Karpas-422 (cell line): ENCODE data around the gene ARFGAP2. TPM values are rescaled to one million over a fixed set of nuclear protein-coding genes. Genes with fewer than 3 reads are reported as not detected.
A peak's percentile ranks its signal among the peaks of the same experiment; 100 is the strongest.

Source experiments
- DNase-seq: peaks from one replicate; pipeline ENCODE4 v3.0.0-alpha.2; 2015
- H2AFZ ChIP-seq: fragments of 200-600 bp; sonication (generic); 2 replicates; pipeline ENCODE4 v1.6.1; 2014; ENCODE audit warnings: antibody characterized with exemption, low read length, mixed read lengths
- H3K27ac ChIP-seq: fragments of 200-600 bp; sonication (generic); 2 replicates; pipeline ENCODE4 v1.5.1; 2014; ENCODE audit warnings: mild to moderate bottlenecking, low read length, moderate library complexity
- H3K27me3 ChIP-seq: fragments of 200-600 bp; sonication (generic); 2 replicates; pipeline ENCODE4 v1.6.1; 2014; ENCODE audit warnings: low read length, mixed read lengths
- H3K36me3 ChIP-seq: fragments of 200-600 bp; sonication (generic); 2 replicates; pipeline ENCODE4 v1.6.1; 2014; ENCODE audit warnings: low read length, mixed read lengths; ENCODE audit not compliant: insufficient read depth
- H3K4me1 ChIP-seq: fragments of 200-600 bp; sonication (generic); 2 replicates; pipeline ENCODE4 v1.6.1; 2014; ENCODE audit warnings: mild to moderate bottlenecking, low read length, mixed read lengths
- H3K4me2 ChIP-seq: fragments of 200-600 bp; sonication (generic); 2 replicates; pipeline ENCODE4 v1.6.1; 2014; ENCODE audit warnings: low read length, low read depth, mild to moderate bottlenecking; ENCODE audit not compliant: poor library complexity, severe bottlenecking
- H3K4me3 ChIP-seq: fragments of 200-600 bp; sonication (generic); 2 replicates; pipeline ENCODE4 v1.5.1; 2014; ENCODE audit warnings: mild to moderate bottlenecking, antibody characterized with exemption, low read length, mixed read lengths
- H3K79me2 ChIP-seq: fragments of 200-600 bp; sonication (generic); 2 replicates; pipeline ENCODE4 v1.6.1; 2014; ENCODE audit warnings: mild to moderate bottlenecking, low read length, mixed read lengths
- H3K9ac ChIP-seq: fragments of 200-600 bp; sonication (generic); 2 replicates; pipeline ENCODE4 v1.6.0; 2014; ENCODE audit warnings: low read length
- H3K9me2 ChIP-seq: fragments of 200-600 bp; sonication (generic), shearing (Covaris generic); replicated peaks from 2 replicates; pipeline ENCODE4 v1.6.0; 2014; ENCODE audit warnings: mild to moderate bottlenecking, low read length, moderate library complexity; ENCODE audit not compliant: insufficient read depth
- H3K9me3 ChIP-seq: fragments of 300-700, 200-600 bp; sonication (generic); 2 replicates; pipeline ENCODE4 v1.6.1; 2014; ENCODE audit warnings: low read length, mixed read lengths
- H4K20me1 ChIP-seq: fragments of 200-600 bp; sonication (generic); 2 replicates; pipeline ENCODE4 v1.6.1; 2014; ENCODE audit warnings: mild to moderate bottlenecking, antibody characterized with exemption, low read length, low read depth; ENCODE audit not compliant: insufficient read depth
- total RNA-seq: library from RNA; depleted of rRNA; stranded (reverse); fragments of >200 nt; shearing (Covaris generic); gene quantifications from 2 replicates; pipeline ENCODE4 v1.2.3, GENCODE V29; 2014; ENCODE audit warnings: low replicate concordance

Gene ARFGAP2
- total RNA-seq, 1 experiment from 2014 or later = 68.6 TPM

DNA sequence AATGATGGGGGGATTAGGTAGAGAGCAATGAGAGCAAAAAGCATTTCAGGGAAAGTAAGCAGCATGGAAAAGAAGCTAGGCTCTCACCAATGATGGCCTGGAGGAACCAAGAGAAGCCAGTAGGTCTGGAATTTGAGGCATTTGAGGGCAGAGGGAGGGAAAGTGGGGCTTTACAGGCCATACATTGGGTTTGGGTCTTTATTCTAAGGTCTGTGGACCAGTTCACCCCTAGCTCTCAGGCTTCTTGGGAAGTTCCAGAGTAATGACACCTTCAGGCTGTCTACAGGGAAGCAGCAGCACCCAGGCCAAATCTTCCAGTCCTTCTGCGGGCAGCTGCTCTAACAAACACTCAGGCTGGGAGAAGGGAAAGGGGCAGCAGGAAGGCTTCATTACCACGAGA is 29.4 kb downstream of the ARFGAP2 start:
- Histone ChIP-seq H3K27ac (peak overlapping the region; percentile 59), H3K9me2 (no peaks in the 10 kb centered on the region), H2AFZ (no peak overlapping the region), H4K20me1 (no peaks in the 10 kb centered on the region), H3K9me3 (no peaks in the 10 kb centered on the region), H3K4me2 (no peak overlapping the region), H3K9ac (no peak overlapping the region), H3K79me2 (no peaks in the 10 kb centered on the region), H3K4me3 (no peak overlapping the region), H3K4me1 (peaks cover 46% of the 10 kb centered on the region), H3K36me3 (no peaks in the 10 kb centered on the region), H3K27me3 (no peaks in the 10 kb centered on the region)
- no peak for DNase-seq

DNA sequence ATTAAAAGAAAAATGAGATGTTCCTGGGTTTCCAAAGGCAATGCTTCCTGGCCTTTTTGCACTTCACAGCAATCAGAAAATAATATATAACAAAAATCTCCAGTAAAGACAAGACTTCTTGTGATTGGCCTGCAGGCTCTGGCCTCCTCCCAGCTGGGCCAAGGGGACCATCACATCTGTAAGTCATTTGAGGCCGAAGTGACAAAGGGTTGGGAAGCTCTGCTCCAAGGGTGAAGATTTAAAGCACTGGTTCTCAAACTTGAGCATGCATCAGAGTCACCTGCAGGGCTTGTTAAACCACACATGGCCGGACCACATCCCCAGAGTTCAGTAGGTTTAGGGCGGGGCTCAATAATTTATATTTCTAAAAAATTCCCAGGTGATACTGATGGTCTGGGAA is 32.1 kb downstream of the ARFGAP2 start:
- H3K4me2 ChIP-seq = no peak overlapping the region
- H2AFZ ChIP-seq = no peak overlapping the region
- no peaks in the 10 kb centered on the region for H3K9me2 ChIP-seq
- no peak overlapping the region for H3K27ac ChIP-seq
- H3K27me3 ChIP-seq = no peaks in the 10 kb centered on the region
- H3K36me3 ChIP-seq = no peaks in the 10 kb centered on the region
- H3K4me3 ChIP-seq = no peak overlapping the region
- DNase-seq = no peak
- H3K4me1 ChIP-seq = peaks cover 22% of the 10 kb centered on the region
- H4K20me1 ChIP-seq = no peaks in the 10 kb centered on the region
- H3K9ac ChIP-seq = no peak overlapping the region
- H3K9me3 ChIP-seq = no peaks in the 10 kb centered on the region
- H3K79me2 ChIP-seq = no peaks in the 10 kb centered on the region

DNA sequence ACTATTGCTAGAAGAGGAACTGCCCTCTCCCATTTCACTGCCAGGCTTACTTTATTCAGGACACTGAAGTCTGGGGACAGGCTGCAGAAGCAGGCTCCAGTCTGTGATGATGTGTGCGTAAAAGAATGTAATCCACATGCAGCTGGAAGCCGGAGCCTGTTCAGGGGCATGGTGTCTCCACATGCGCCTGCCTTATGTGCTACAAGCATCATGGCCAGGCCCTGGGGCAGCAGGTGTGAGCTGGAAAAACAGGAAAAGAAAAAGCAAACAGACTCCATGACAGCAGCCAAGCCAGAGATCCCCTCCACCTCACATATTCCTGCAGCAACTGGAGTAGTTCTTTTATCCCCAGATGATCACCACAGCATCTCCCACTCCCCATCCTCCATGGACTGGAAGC is 33.4 kb downstream of the ARFGAP2 start:
- 0 out of 2 replicates have a peak overlapping the region, but pooled peaks have one; percentile 9 for H3K27ac ChIP-seq
- H4K20me1 ChIP-seq = no peaks in the 10 kb centered on the region

DNA sequence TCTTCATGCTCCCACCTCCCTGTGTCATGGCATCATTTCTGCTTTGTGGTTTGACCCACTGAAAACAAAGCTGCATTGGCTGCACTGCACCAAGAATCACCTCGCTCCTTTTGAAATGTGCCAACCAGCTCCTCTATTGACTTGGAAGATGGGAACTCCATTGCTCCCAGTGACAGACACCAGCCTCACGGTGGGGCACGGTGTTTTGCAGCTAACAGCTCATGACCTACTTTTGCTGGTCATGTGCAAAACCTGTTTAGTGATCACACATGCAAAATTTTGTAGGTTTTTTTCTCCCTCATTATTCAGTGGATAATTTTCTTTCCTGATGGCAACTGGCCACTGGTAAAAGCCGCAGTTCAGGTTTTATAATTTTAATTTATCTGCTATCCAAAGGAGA is 36.8 kb downstream of the ARFGAP2 start:
- Histone ChIP-seq H4K20me1 (no peaks in the 10 kb centered on the region), H3K9ac (no peak overlapping the region), H3K36me3 (no peaks in the 10 kb centered on the region), H3K79me2 (no peaks in the 10 kb centered on the region), H3K27me3 (no peaks in the 10 kb centered on the region), H3K27ac (no peak overlapping the region), H3K4me3 (no peak overlapping the region), H3K9me2 (no peaks in the 10 kb centered on the region), H3K4me1 (peaks cover 20% of the 10 kb centered on the region), H3K4me2 (no peak overlapping the region), H3K9me3 (no peaks in the 10 kb centered on the region), H2AFZ (no peak overlapping the region)
- no peak for DNase-seq

More for the DNA sequence above, 33.4 kb downstream of the ARFGAP2 start:
- Histone ChIP-seq H3K36me3 (no peaks in the 10 kb centered on the region), H3K9ac (no peak overlapping the region), H3K9me2 (no peaks in the 10 kb centered on the region), H3K9me3 (no peaks in the 10 kb centered on the region), H2AFZ (no peak overlapping the region), H3K79me2 (no peaks in the 10 kb centered on the region), H3K4me1 (peaks cover 16% of the 10 kb centered on the region), H3K4me2 (no peak overlapping the region), H3K27me3 (no peaks in the 10 kb centered on the region), H3K4me3 (no peak overlapping the region)
- DNase-seq = no peak

DNA sequence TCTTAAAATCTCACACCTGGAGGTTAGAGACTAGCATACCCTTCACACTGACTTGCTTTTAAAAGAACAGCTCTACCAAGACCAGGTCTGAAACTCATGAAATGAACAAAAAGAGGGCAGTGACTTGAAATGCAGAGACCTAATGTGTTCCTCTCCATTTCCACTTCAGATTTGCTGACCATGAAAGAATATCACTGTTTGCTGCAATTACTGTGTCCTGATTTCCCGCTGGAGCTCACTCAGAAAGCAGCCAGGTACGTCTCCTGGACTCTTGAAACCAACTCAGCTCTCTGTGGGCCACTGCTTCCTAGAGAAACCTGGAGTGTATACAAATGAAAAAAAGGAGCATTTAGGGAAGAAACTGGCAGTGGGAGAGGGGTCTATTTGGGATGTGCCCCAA is 39.2 kb downstream of the ARFGAP2 start:
- H3K4me1 ChIP-seq = peaks cover 32% of the 10 kb centered on the region
- no peak for DNase-seq
- H3K9ac ChIP-seq = no peak overlapping the region
- H3K79me2 ChIP-seq = no peaks in the 10 kb centered on the region
- H4K20me1 ChIP-seq = no peaks in the 10 kb centered on the region
- no peaks in the 10 kb centered on the region for H3K9me2 ChIP-seq
- no peaks in the 10 kb centered on the region for H3K9me3 ChIP-seq
- H3K27ac ChIP-seq = peak overlapping the region; percentile 25; the same call in 1 of the 2 replicates
- H3K27me3 ChIP-seq = no peaks in the 10 kb centered on the region
- no peak overlapping the region for H3K4me3 ChIP-seq
- H3K36me3 ChIP-seq = no peaks in the 10 kb centered on the region
- H2AFZ ChIP-seq = no peak overlapping the region
- H3K4me2 ChIP-seq = no peak overlapping the region

DNA sequence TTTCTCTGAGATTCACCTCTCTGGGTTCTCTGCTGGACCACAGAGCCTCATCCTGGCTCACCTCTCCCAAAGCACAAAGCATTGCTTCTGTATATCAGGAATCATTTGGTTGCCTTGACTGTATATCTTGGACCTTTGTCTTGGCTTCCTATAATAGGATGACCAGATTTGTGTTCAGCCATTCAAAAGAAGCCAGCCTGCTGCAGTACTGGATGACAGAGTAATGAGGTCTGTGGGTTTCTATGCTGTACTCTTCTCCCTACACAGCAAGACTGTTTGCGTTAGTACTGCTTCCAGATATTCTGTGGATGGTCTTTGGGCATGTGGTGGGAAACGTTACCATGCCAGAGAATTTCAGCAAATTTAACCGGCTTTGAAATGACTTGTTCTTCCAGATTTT is 39.8 kb downstream of the ARFGAP2 start:
- Histone ChIP-seq H3K4me2 (no peak overlapping the region), H3K27me3 (no peaks in the 10 kb centered on the region), H3K4me3 (no peak overlapping the region), H3K27ac (peak overlapping the region; percentile 36; the same call in 1 of the 2 replicates), H3K9me3 (no peaks in the 10 kb centered on the region), H3K9ac (no peak overlapping the region), H2AFZ (no peak overlapping the region), H4K20me1 (no peaks in the 10 kb centered on the region), H3K79me2 (no peaks in the 10 kb centered on the region), H3K36me3 (no peaks in the 10 kb centered on the region), H3K4me1 (peaks cover 28% of the 10 kb centered on the region), H3K9me2 (no peaks in the 10 kb centered on the region)
- DNase-seq = no peak

DNA sequence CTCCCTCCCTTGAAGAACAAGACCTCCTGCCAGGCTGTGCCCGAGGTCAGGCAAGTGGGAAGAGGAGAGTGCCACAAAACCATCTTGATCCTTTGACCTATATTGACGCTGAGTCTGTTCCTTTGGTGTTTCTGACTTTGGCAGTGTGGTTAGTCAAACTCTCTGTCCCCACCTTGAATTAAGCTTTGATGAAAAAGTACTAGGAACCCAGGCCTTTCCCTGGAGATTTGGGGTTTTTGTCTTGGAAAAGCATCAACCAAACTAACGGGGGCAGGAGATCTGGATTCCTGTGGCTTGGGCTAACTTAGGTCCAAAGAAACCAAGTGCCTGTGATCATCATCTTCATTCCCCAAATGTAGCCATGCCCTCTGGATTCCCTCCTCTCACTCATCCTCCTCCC is 40.4 kb downstream of the ARFGAP2 start:
- H3K9me2 ChIP-seq = no peaks in the 10 kb centered on the region
- DNase-seq = no peak

DNA sequence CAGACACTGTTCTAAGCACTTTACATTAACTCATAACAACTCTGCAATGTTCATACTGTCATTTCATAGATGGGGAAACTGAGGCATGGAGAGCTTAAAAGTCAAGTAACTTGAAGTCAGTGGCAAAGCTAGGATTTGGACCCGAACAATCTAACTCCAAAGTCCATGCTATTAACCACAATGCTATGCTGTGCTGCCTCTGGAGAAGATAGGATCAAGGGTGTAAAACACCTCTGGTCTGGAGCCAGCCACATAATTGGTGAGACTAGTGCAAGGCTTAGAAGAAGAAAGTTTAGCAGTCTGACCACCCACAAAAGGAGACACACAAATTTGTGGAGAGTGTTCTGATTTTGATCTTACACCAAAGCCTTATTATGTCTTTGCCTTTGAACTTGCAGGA is 43.7 kb downstream of the ARFGAP2 start:
- no peaks in the 10 kb centered on the region for H3K27me3 ChIP-seq
- H3K27ac ChIP-seq = no peak overlapping the region
- no peaks in the 10 kb centered on the region for H3K36me3 ChIP-seq
- H3K9me2 ChIP-seq = no peaks in the 10 kb centered on the region
- no peaks in the 10 kb centered on the region for H4K20me1 ChIP-seq
- no peak overlapping the region for H3K4me2 ChIP-seq
- H3K79me2 ChIP-seq = no peaks in the 10 kb centered on the region
- H3K9ac ChIP-seq = no peak overlapping the region
- DNase-seq = no peak
- no peak overlapping the region for H3K4me3 ChIP-seq
- H3K9me3 ChIP-seq = no peaks in the 10 kb centered on the region
- H2AFZ ChIP-seq = no peak overlapping the region
- H3K4me1 ChIP-seq = peaks cover 38% of the 10 kb centered on the region

More for the DNA sequence above, 40.4 kb downstream of the ARFGAP2 start:
- H3K4me1 ChIP-seq = peaks cover 28% of the 10 kb centered on the region
- no peak overlapping the region for H2AFZ ChIP-seq
- H3K27me3 ChIP-seq = no peaks in the 10 kb centered on the region
- no peaks in the 10 kb centered on the region for H3K79me2 ChIP-seq
- H3K4me2 ChIP-seq = no peak overlapping the region
- no peaks in the 10 kb centered on the region for H3K36me3 ChIP-seq
- no peaks in the 10 kb centered on the region for H4K20me1 ChIP-seq
- no peak overlapping the region for H3K4me3 ChIP-seq
- no peaks in the 10 kb centered on the region for H3K9me3 ChIP-seq
- H3K9ac ChIP-seq = no peak overlapping the region
- H3K27ac ChIP-seq = peak overlapping the region; percentile 36; the same call in 1 of the 2 replicates

DNA sequence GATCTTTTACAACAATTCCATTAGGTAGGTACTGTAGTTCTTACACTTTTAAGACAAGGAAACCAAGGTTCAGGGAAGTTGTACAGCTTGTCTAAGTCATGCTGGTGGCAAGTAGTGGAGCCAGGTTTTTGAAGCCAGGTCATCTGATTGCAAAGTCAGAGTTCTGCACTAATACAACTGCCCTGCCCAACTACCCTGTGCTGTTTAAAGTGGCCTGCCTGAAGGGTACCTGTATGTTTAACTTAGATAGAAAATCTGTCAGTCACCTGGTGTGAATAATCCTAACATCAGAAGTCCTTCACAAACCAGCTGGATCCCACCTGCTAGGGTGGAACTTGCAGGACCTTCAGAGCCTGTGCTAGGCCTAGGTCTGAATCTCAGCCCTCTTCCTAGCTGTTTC is 44.2 kb downstream of the ARFGAP2 start:
- Histone ChIP-seq H3K4me1 (peaks cover 38% of the 10 kb centered on the region), H3K27me3 (no peaks in the 10 kb centered on the region), H2AFZ (no peak overlapping the region), H3K4me3 (no peak overlapping the region), H3K27ac (peak overlapping the region; percentile 26; the same call in 1 of the 2 replicates), H3K9me2 (no peaks in the 10 kb centered on the region), H3K9me3 (no peaks in the 10 kb centered on the region), H3K36me3 (no peaks in the 10 kb centered on the region), H3K9ac (no peak overlapping the region), H3K79me2 (no peaks in the 10 kb centered on the region), H4K20me1 (no peaks in the 10 kb centered on the region), H3K4me2 (no peak overlapping the region)
- DNase-seq = no peak
